ENCODE results near the gene FERMT3. TPM values are rescaled to one million over a fixed set of nuclear protein-coding genes. Genes with fewer than 3 reads are reported as not detected.

Gene FERMT3
- total and polyA plus RNA-seq, 2 of the 8 experiments (the other 6 are each of a cell fraction or from before 2014, with no cell fraction given) = 1.4 to 3.7 TPM

GRCh38 chr11:64227405-64227956, 21.0 kb downstream of the FERMT3 start:
- H3K4me3 ChIP-seq (ENCODE audit: extremely low read depth in 1 of 4, insufficient read depth in 2 of 4, low read depth in 3 of 4, low read length in 4 of 4) = no peak overlapping the region

More at GRCh38 chr11:64227405-64227956, 21.0 kb downstream of the FERMT3 start:
- DNase-seq (ENCODE audit: low read depth in 1 of 2, low spot score in 2 of 2) (no peak), FAIRE-seq (no peak)
- no peak overlapping the region for H2BK5ac ChIP-seq (ENCODE audit: low read depth, low read length)
- peaks cover 16% of the 10 kb centered on the region for H3K23me2 ChIP-seq (ENCODE audit: low read depth, low read length)
- peaks cover 0 to 31% (median 17%) of the 10 kb centered on the region in 4 experiments; a peak in 6 of 7 replicates for H3K4me1 ChIP-seq (replicated peaks in 1 of 4; ENCODE audit: control insufficient read depth in 3 of 4, insufficient read depth in 4 of 4, low read length in 3 of 4)
- H2BK120ac ChIP-seq (replicated peaks; ENCODE audit: low read depth, low read length) = no peak overlapping the region
- TF ChIP-seq NANOG (IDR thresholded peaks at IDR 0.05; ENCODE audit: insufficient read depth, low read depth, low read length, poor library complexity, severe bottlenecking) = no peak
- TF ChIP-seq CEBPB (IDR thresholded peaks at IDR 0.05; ENCODE audit: low read depth, low read length) = no peak
- TF ChIP-seq SP2 (IDR thresholded peaks at IDR 0.05; ENCODE audit: low read length) = no peak
- no peak overlapping the region for H3K56ac ChIP-seq (replicated peaks; ENCODE audit: insufficient read length, low read depth, low read length)
- H3K18ac ChIP-seq (ENCODE audit: extremely low read depth, low read length) = no peak overlapping the region
- H2BK20ac ChIP-seq (ENCODE audit: low read length) = no peak overlapping the region
- WGBS, 2 experiments (ENCODE audit: extremely low coverage in 1 of 2, insufficient coverage in 1 of 2, insufficient read length in 1 of 2, insufficient replicate concordance in 2 of 2, low coverage in 1 of 2, low lambda C conversion rate in 2 of 2, missing lambda C conversion rate in 1 of 2) = 100% methylated on average over 1 of the region's 3 CpGs; no CpG with 5 or more reads in 1 of the 2 experiments
- POLR2A ChIA-PET (ENCODE audit: partially characterized antibody) = interaction anchor here (2.2 to 14.1 kb wide), 5 partner anchors 17 to 77 kb away, joined by 5 to 253 read pairs (median 48); partner anchors contain the start of genes FERMT3, FKBP2, PLCB3 and PPP1R14B
- no peak overlapping the region for H4K5ac ChIP-seq (ENCODE audit: insufficient read length, low read depth, low read length)
- H2BK12ac ChIP-seq (ENCODE audit: low read depth, low read length) = peak overlapping the region; percentile 55; the same call in 1 of the 2 replicates
- no peaks in the 10 kb centered on the region; the same call in 1 of the 2 replicates for H3K79me1 ChIP-seq (ENCODE audit: low read depth, low read length)
- no peak overlapping the region for H4K8ac ChIP-seq (ENCODE audit: extremely low read depth, insufficient read depth, low read length)
- H3K79me2 ChIP-seq (ENCODE audit: control insufficient read depth in 1 of 2, insufficient read depth in 2 of 2, low read length in 2 of 2) = no peaks in the 10 kb centered on the region
- H3K4me2 ChIP-seq (ENCODE audit: insufficient read depth in 1 of 2, low read depth in 2 of 2, low read length in 2 of 2) = peak overlapping the region; percentile 72 to 93; a peak in 3 of 4 replicates
- H4K20me1 ChIP-seq (replicated peaks in 1 of 2; ENCODE audit: control insufficient read depth in 1 of 2, insufficient read depth in 2 of 2, low read length in 2 of 2) = peaks cover 0 to 7% of the 10 kb centered on the region in 2 experiments
- H3K23ac ChIP-seq (ENCODE audit: insufficient read length) = no peak overlapping the region
- no peak overlapping the region for H3K4ac ChIP-seq (replicated peaks; ENCODE audit: insufficient read length, low read depth, low read length)
- CTCF ChIA-PET (ENCODE audit: partially characterized antibody) = interaction anchor here (0.6 to 6.5 kb wide), 10 partner anchors 10 to 126 kb away, joined by 3 to 64 read pairs (median 4); partner anchors contain the start of genes FERMT3, FKBP2 and PLCB3
- no peak overlapping the region for H3K27ac ChIP-seq (ENCODE audit: low read depth, low read length)
- peaks cover 0 to 6% (median 3%) of the 10 kb centered on the region in 4 experiments; a peak in 4 of 7 replicates for H3K27me3 ChIP-seq (replicated peaks in 1 of 4; ENCODE audit: control insufficient read depth in 3 of 4, extremely low read depth in 1 of 4, insufficient read depth in 3 of 4, low read length in 3 of 4)
- H3K9ac ChIP-seq (replicated peaks in 1 of 4; ENCODE audit: extremely low read depth in 1 of 4, low read depth in 3 of 4, low read length in 3 of 4) = no peak overlapping the region
- no peak overlapping the region for H2AK5ac ChIP-seq (ENCODE audit: low read depth, low read length)
- H3K14ac ChIP-seq (ENCODE audit: insufficient read length) = no peak overlapping the region
- H4K91ac ChIP-seq (replicated peaks; ENCODE audit: insufficient read length, low read length) = no peak overlapping the region
- peaks cover 0 to 7% (median 1%) of the 10 kb centered on the region in 4 experiments; a peak in 2 of 8 replicates for H3K36me3 ChIP-seq (ENCODE audit: control insufficient read depth in 2 of 4, insufficient read depth in 4 of 4, low read length in 3 of 4)
- H2AFZ ChIP-seq (ENCODE audit: low read length) = no peak overlapping the region
- H3K9me3 ChIP-seq (ENCODE audit: insufficient read depth in 2 of 2, low read depth in 1 of 2, low read length in 1 of 2) = no peaks in the 10 kb centered on the region
- H2BK15ac ChIP-seq (ENCODE audit: low read length) = 0 out of 2 replicates have a peak overlapping the region, but pooled peaks have one; percentile 61

Data from H1 (cell line).